GM12873 (cell line): ENCODE data around the gene IFRD2.

Source experiments
- TF ChIP-seq, protein P1 (sequence below): IDR thresholded peaks from 2 replicates; pipeline ENCODE4 v1.5.1; 2012; ENCODE audit warnings: low read depth, mild to moderate bottlenecking, moderate library complexity, low read length, control low read depth; ENCODE audit not compliant: insufficient read depth; ENCODE audit errors: missing control alignments

The IFRD2 gene

DNA sequence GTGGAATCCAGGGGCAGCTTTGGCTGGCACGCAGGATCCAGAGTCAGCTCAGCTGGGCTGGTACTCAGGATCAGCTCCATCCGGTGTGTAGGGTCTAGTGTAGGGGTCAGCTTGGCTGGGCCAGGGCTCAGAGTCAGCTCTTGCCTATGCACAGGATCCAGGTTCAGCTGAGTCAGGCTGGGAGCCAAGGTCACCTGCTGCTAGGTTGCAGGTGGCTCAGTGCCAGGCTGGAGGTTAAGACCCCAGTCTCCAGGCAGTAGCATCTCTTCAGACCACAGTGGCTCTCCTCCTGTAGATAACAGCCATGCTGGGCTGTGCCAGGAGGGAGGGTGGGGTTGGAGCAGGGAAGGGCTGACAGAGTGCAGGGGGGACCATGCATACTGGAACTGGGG, 5.2 kb upstream of the IFRD2 start:
- TF ChIP-seq, protein P1, sequence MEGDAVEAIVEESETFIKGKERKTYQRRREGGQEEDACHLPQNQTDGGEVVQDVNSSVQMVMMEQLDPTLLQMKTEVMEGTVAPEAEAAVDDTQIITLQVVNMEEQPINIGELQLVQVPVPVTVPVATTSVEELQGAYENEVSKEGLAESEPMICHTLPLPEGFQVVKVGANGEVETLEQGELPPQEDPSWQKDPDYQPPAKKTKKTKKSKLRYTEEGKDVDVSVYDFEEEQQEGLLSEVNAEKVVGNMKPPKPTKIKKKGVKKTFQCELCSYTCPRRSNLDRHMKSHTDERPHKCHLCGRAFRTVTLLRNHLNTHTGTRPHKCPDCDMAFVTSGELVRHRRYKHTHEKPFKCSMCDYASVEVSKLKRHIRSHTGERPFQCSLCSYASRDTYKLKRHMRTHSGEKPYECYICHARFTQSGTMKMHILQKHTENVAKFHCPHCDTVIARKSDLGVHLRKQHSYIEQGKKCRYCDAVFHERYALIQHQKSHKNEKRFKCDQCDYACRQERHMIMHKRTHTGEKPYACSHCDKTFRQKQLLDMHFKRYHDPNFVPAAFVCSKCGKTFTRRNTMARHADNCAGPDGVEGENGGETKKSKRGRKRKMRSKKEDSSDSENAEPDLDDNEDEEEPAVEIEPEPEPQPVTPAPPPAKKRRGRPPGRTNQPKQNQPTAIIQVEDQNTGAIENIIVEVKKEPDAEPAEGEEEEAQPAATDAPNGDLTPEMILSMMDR, result no peak

DNA sequence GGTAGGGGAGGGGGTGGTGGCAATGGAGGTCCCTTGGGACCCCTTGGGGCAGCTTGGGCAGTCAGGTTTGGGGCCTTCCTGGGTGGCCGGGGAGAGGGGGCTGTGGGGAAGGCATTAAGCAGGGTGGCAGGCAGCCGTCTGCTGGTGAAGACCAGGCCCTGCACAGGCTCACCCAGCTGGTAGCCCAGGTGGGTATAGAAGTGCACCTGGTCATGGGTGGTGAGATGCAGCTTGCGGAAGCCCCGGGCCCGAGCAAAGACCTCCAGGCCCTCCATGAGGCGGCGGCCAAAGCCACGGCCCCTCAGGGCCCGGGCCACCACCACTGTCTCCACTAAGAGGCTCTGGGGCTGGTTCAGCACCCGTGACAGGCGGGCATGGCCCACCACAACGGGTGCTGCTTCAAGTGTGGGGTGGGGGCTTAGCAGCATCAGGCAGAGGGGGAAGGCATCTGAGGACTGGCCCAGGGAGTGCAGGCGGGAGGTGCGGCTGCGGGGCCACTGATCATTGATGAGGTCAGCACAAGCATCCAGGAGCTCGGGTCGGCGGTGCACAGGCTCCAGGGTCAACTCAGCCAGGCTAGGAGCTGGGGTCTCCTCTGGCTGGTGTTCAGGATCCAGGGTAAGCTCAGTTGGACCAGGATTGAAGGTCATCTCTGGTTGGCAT, 4.6 kb upstream of the IFRD2 start:
- TF ChIP-seq, protein P1, result no peak

DNA sequence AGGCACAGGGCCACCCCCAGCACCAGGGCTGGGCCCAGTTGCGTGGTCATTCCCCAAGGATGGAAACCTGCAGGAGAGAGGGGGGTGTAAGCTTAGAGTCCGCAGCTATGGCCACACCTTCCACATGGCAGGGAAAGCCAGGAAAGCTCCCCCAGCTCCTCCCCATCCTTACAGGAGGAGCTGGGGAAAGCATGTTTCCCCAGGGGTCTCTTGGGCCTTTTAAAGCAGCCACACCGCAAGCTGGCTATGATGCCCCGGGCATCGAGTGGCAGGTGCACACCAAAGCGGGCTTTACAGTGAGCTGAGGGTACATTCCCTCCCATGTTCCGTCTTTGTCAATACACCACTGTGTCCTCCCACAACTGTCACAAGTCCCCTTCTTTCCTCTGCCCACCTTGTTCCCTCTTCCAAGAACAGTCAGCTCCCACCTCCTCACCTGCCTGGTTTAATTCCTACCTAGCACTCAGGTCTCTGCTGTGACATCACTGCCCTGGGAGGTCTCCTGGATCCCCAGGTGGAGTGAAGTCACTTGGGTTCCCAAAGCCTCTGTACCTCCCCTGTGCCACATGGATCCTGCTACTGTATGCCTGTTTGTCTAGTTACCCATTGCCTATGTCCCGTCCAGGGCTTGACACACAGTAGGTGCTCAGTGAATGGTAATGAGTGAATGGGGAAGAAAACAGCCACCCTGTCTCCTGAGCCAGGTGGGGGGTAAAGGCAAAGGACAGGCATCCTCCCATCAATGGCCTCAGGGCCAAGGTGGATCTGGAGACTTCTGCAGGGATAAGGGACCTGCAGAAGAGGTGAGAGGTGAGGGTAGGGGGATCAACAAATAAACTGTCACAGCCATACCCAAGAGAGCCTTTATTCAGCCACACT, 3.6 kb upstream of the IFRD2 start:
- TF ChIP-seq, protein P1, result no peak

DNA sequence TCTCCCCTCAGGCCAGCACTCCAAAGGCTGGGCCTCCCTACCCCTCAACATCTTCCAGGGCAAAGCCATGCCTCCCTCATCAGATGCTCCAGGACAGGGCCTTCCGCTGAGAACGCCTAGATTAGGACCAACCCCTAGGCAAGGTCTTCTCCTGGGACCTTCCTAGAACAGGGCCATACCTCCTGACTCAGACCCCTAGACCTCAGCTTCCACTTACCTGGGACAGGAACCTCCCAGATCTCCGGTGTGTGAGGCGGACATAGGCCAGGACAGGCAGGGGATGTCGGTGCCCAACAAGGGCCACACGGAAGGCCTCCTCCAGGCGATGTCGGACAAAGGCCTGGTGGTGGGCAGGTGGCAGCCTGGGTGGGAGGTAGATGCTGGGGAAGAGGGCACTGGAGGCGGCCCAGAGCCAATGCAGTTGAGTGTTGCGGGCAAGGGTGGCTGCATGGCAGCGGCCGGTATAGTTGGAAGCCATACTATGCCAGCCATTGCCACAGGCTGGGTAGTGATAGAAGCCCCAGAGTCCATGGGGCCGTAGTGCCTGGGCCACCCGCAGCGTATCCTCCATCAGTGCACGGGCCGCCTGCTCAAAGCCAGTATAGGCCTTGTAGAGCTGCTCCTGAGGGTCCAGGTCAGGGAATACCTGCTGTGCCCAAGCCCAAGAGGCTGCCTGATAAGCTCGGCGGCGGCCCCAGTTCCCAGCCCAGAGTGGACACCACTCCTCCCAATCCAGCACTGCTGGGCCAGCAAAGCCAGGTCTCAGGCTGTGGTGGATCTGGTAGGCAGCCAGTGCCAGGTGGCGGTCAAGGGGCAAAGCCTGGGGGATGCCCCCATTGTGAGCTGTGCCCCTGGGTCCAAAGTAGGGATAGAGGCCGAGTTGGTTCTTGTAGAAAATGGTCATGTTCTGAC, 2.5 kb upstream of the IFRD2 start:
- TF ChIP-seq, protein P1, result no peak

DNA sequence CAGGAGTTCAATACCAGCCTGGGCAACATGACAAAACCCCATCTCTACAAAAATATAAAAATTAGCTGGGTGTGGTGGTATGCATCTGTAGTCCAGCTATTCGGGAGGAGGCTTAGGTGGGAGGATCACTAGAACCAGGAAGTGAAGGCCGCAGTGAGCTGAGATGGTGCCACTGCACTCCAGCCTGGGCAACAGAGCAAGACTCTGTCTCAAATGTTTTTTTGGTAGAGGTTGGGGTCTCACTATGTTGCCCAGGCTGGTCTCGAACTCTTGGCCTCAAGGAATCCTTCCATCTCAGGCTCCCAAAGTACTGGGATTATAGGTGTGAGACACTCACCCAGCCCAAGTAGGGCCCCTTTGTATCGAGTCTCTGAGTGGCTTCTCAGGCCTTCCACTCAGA, 1.9 kb upstream of the IFRD2 start:
- TF ChIP-seq, protein P1, result no peak

DNA sequence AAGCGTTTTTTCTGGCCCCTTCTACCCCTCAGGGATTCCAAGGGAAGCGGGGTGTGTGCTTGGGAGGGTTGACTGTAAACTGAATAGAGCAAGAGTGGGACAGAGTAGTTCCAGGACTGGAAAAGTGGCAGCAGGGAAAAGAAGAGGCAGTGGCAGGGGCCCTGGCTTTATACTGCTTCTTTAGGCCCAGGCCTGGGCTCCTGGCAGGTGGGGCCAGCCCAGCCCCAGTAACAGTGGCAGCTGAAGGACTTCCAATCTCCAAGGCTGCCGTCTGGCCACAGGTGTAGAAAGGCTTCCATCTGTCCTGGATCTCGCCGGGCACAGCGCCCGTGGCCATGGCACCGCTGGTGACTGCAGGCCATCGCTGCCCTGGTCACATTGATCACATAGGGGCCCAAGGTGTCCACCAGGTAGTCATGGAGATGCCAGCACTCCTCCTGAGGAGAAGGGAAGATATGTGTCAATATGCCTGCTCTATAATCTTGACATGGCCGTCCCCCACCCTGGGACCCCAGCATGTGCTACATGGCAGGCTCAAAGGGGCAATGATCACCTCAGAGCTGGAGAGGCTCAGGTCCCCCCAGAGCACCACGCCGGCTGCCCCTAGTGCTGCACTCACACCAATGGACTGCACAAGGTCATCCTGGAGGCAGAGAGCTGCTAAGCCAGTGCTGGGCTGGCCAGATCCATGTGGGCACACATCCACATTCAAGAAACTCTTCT, 1.0 kb upstream of the IFRD2 start:
- TF ChIP-seq, protein P1, result no peak
